Glutamatergic neuron (in vitro differentiated cells): ENCODE results near the gene PPIL6. TPM values are rescaled to one million over a fixed set of nuclear protein-coding genes. Genes with fewer than 3 reads are reported as not detected.
A peak's percentile ranks its signal among the peaks of the same experiment; 100 is the strongest.

Experiments used
- DNase-seq: peaks from one replicate; pipeline ENCODE4 v3.0.0; 2022
- H3K27ac Mint-ChIP-seq: one replicate; pipeline ENCODE4 v1.8.0; 2020; ENCODE audit warnings: mild to moderate bottlenecking, mixed read lengths, inconsistent platforms; ENCODE audit not compliant: unreplicated experiment
- H3K27me3 Mint-ChIP-seq: one replicate; pipeline ENCODE4 v1.8.0; 2020; ENCODE audit warnings: mild to moderate bottlenecking, moderate library complexity, mixed read lengths, inconsistent platforms; ENCODE audit not compliant: unreplicated experiment
- H3K36me3 Mint-ChIP-seq: one replicate; pipeline ENCODE4 v1.8.0; 2020; ENCODE audit warnings: mild to moderate bottlenecking, mixed read lengths, inconsistent platforms; ENCODE audit not compliant: unreplicated experiment
- H3K4me1 Mint-ChIP-seq: one replicate; pipeline ENCODE4 v1.8.0; 2020; ENCODE audit warnings: mild to moderate bottlenecking, low read depth, mixed read lengths, inconsistent platforms; ENCODE audit not compliant: unreplicated experiment
- H3K4me3 Mint-ChIP-seq: one replicate; pipeline ENCODE4 v1.8.0; 2020; ENCODE audit warnings: mild to moderate bottlenecking, mixed read lengths, inconsistent platforms; ENCODE audit not compliant: unreplicated experiment
- H3K9me3 Mint-ChIP-seq: one replicate; pipeline ENCODE4 v1.8.0; 2020; ENCODE audit warnings: mild to moderate bottlenecking, moderate library complexity, mixed read lengths, inconsistent platforms; ENCODE audit not compliant: unreplicated experiment
- CTCF ChIP-seq: fragments of 200-600 bp; sonication (generic); IDR thresholded peaks from one replicate; pipeline ENCODE4 v1.5.0; 2021; ENCODE audit not compliant: partially characterized antibody, unreplicated experiment
- total RNA-seq: library from RNA; stranded (reverse); fragmentation: NEBNext Ultra II Directional; extraction: Animal tissue kit (Norgen Biotek cat#: 25700); gene quantifications from one replicate; pipeline ENCODE4 v1.2.1, GENCODE V29; 2021; ENCODE audit not compliant: unreplicated experiment

Gene PPIL6
- total RNA-seq, 1 donor from 2014 or later = 0.83 TPM

- H3K36me3 Mint-ChIP-seq = peaks cover 14% of the 10 kb centered on the region
- DNase-seq = no peak
- H3K4me3 Mint-ChIP-seq = no peak overlapping the region
- TF ChIP-seq CTCF = no peak
- no peaks in the 10 kb centered on the region for H3K4me1 Mint-ChIP-seq
- no peak overlapping the region for H3K27ac Mint-ChIP-seq
- H3K27me3 Mint-ChIP-seq = no peaks in the 10 kb centered on the region
- H3K9me3 Mint-ChIP-seq = peaks cover 2% of the 10 kb centered on the region
Observed at GRCh38 chr6:109358204-109358603, 82.2 kb downstream of the PPIL6 start.

GRCh38 chr6:109356237-109356636 lies 84.2 kb downstream of the PPIL6 start:
- no peak for DNase-seq
- Mint-ChIP-seq H3K4me3 (no peak overlapping the region), H3K27ac (no peak overlapping the region), H3K4me1 (no peaks in the 10 kb centered on the region), H3K27me3 (no peaks in the 10 kb centered on the region), H3K9me3 (peaks cover 2% of the 10 kb centered on the region), H3K36me3 (peaks cover 5% of the 10 kb centered on the region)
- TF ChIP-seq CTCF = no peak

- no peaks in the 10 kb centered on the region for H3K27me3 Mint-ChIP-seq
- no peaks in the 10 kb centered on the region for H3K36me3 Mint-ChIP-seq
- H3K27ac Mint-ChIP-seq = peak overlapping the region; percentile 25
- no peaks in the 10 kb centered on the region for H3K9me3 Mint-ChIP-seq
- DNase-seq = no peak
- no peaks in the 10 kb centered on the region for H3K4me1 Mint-ChIP-seq
- no peak for TF ChIP-seq CTCF
- no peak overlapping the region for H3K4me3 Mint-ChIP-seq
Observed at GRCh38 chr6:109351231-109352130, 88.9 kb downstream of the PPIL6 start.

DNA sequence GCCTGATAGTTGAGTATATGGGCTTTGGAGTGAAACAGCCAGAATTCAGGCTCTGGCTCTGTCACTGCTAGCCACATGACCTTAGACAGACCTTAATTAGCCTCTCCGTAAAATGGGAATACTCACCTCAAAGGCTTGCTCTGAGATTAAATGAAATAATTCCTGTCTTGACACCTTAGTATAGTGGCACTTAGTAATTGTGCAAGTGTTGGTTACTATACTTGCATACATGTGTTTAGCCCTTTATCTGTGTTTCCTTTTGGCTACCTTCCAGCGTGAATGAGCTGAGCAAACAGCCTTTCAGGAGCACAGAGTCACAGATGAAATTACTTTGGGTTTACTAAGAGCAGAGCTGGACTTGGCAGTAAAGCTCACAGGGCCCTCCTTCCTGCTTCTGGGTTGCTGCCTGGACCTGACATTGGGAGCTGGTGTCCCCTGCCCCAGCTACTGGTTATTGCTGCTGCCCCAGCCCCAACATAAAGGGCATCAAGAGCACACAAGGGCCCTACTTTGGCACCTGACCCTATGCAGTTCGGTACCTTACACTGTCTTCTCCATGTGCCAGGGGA lies 90.9 kb downstream of the PPIL6 start:
- Mint-ChIP-seq H3K4me3 (no peak overlapping the region), H3K9me3 (no peaks in the 10 kb centered on the region), H3K27me3 (no peaks in the 10 kb centered on the region), H3K4me1 (no peaks in the 10 kb centered on the region), H3K27ac (no peak overlapping the region), H3K36me3 (no peaks in the 10 kb centered on the region)
- DNase-seq = no peak
- TF ChIP-seq CTCF = no peak

DNA sequence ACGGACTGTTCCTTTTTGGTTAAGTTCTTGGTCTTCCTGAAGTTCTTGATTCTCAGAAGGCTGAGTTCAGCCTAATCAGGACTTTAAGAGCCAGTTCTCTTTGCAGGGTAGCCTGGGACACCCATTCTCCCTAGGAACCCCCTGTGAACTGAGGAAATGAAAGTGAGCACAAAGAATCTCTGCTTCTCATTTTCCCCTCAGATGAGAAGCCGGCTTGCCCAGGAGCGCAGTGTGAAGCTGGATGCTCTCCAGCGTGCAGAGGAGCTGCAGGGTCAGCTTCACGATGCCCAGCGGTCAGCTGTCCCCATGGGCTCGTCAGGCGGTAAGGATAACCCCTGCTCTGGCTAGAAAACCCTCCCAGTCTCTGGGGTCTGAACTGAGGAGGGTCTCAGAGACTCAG lies 92.2 kb downstream of the PPIL6 start:
- no peak for DNase-seq
- H3K9me3 Mint-ChIP-seq = no peaks in the 10 kb centered on the region
- no peak for TF ChIP-seq CTCF
- no peaks in the 10 kb centered on the region for H3K36me3 Mint-ChIP-seq
- no peak overlapping the region for H3K4me3 Mint-ChIP-seq
- H3K4me1 Mint-ChIP-seq = no peaks in the 10 kb centered on the region
- no peaks in the 10 kb centered on the region for H3K27me3 Mint-ChIP-seq
- H3K27ac Mint-ChIP-seq = no peak overlapping the region
